GM19238 (cell line): ENCODE measurements around the gene LAMA1.

Source experiments
- DNase-seq: peaks from one replicate; pipeline ENCODE4 v3.0.0; 2011; ENCODE audit warnings: low spot score; ENCODE audit not compliant: insufficient read length

Gene LAMA1

DNA sequence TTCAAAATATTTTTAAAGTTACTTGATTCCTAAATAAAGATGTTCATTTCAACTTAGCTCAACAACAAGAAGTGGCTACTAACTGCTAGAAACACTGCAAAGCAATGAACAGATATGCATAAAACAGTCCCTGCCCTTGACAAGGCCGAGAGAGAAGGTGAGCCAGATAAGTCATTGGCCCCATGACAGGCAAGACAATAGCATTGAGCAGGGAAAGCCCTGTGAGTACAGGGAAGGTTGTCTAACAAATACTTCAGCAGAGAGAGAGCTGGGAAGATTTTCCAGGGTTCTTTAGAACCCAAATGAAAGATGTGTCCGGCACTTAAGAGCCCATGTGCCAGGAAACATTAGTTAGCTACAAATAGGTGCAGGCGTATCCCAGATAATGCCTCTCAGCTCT, 4.7 kb downstream of the LAMA1 start:
- DNase-seq, result no peak

DNA sequence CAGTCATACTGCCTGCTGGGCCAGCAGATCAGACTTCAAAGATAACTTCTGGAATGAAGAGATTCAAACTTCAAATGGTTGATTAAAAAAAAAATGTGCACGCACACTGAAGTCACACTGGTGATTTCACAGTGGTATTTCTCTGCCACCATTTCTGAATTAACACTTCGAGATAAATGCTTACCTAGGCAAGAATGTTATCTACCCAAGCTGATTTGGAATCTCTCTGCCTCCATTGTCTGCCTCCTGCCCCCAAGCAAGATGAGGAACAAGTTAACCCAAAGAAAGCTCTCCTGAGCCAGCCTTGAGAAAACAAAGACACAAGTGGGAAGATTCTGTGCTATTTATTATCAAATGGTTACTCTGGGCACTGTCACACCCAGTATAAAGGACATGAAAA, 6.5 kb downstream of the LAMA1 start:
- no peak for DNase-seq

DNA sequence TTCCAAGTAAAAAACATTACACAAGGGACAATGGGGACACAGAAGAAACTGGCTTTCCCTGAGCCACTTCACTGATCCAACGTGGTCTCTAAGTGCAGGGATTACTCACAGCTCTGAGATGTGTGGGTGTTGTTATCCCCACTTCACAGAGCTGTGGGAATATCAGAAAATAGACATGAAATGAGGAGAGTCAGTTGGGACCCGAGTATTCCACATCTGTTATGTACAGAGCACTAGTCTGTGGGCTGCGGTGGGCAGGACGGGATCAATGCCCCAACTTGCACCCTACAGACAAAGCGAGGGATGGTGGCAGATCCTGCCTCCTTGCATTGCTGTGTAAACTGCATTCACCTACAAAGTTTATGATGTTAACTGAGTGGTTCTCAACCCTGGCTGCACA, 11.7 kb downstream of the LAMA1 start:
- DNase-seq, result no peak

DNA sequence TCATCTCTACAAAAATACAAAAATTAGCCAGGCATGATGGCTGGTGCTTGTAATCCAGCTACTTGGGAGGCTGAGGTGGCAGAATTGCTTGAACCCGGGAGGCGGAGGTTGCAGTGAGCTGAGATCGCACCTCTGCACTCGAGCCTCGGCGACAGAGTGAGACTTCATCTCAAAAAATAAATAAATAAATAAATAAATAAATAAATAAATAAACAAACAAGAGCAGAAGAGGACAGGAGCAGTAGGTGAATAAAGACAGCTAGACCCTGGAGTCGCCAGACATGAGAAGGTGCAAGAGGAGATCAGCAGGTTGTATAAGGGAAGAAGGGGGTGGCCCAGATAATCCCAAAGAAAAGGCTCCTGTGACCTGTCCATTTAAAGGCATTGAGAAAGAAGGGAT, 12.3 kb downstream of the LAMA1 start:
- DNase-seq, result no peak

DNA sequence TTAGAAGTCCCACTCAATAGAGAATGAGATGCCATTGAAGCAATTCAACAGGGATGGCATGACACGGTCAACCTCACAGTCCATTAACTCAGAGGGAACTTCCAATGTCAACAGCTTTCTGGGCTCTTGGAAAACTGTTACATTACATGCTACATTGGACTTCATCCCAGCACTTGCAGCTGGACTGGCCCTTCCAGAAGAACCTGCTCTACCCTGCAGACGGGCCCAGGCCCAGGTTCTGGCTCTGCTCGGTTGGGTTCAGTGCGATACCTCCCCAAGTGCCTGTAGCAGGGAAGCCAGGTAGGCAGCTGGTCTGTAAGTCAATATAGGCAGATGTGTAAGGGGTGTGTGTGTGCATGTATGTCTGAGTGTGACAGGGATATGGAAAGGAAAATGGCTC, 12.9 kb downstream of the LAMA1 start:
- no peak for DNase-seq

DNA sequence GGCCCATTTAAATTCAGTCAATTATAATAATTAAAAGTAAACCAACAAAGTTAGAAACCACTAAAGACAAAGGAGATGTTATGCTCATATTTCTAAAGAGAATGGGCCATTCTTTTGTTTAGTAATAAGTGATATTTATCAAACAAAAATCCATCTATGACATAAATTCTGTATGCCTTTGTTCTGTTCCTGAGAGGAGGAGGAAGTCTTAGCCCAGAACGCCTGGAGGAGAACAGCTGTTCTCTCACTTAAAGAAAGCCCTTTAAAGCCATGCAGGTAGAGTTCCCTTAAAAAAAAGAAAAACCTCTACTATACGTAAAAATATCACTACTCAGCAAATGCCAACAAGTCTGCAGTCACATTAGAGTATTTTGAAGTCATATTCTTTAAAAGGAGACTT, 15.5 kb downstream of the LAMA1 start:
- DNase-seq, result no peak

DNA sequence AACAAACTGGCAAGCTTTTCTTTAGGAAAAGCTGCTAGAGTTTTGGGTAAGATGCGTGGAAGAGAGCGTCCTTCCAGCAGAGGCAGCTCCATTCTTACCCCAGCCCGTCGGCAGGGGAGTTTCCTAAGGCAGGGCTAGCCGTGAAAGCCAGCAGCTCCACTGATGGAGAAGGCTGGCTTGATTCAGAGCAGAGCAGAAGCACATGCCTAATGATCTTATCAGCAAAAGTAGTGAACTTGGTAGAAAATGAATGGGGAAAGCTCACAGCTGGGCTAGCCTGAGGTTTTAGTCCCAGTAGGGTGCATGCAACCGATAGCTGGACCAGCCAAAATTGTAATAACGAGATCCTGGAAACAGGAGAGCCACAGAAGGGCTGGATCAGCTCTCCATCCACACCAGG, 20.8 kb downstream of the LAMA1 start:
- no peak for DNase-seq

DNA sequence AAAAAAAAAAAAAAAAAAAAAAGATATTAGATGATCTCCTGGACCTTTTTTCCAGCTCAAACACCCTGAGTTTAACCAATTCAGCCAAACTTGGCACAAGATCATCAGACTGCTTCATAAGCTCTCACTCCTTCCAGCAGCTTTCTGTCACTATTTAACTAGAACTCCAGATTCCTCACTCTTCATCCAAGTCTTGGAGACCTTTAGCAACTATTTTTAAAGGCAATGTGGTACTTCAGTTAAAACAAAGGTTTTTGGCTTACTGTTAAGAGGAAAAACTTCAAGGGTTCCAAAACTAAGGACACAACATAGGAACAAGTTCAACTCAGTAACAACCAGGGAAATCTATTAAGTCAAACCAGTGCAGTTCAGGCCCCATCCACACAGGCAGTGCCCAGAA, 23.2 kb downstream of the LAMA1 start:
- DNase-seq, result no peak

DNA sequence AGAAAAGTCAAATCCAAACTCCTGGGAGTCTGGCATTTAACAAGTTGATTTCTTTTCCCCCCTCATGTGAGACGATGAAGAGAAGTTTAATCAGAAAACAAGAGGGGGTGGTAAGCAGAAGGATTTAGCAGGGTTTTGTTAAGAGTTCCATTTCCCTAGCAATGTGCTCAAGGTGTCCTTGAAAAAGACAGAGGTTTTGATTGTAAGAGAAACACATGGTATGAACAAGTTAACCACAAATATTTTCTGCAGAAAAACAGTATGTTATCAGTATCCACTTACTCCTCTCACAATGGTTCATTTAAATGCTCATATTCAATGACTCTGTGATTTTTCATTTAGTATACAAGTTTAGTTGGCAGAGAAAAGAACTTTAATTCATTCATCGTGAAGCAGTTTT, 26.8 kb downstream of the LAMA1 start:
- no peak for DNase-seq

DNA sequence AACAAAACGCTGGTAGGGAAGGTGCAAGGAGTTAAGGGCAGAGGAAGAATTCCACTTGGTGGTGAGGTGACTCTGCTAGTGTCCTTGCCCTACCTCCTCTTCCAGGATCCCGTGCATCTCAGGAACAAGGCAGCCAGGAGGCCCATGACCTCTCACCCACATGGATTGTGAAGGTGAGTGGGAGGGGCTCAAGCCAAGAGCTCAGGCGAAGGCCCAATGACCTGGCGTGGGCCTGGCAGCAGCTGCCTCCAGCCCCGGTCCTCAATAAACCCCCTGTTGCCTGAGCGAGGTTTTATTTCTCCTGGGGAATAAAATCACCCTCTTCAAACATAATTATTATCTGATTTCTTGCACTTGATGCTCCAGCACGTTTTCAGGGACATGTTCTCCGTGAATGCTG, 28.2 kb downstream of the LAMA1 start:
- DNase-seq, result no peak

DNA sequence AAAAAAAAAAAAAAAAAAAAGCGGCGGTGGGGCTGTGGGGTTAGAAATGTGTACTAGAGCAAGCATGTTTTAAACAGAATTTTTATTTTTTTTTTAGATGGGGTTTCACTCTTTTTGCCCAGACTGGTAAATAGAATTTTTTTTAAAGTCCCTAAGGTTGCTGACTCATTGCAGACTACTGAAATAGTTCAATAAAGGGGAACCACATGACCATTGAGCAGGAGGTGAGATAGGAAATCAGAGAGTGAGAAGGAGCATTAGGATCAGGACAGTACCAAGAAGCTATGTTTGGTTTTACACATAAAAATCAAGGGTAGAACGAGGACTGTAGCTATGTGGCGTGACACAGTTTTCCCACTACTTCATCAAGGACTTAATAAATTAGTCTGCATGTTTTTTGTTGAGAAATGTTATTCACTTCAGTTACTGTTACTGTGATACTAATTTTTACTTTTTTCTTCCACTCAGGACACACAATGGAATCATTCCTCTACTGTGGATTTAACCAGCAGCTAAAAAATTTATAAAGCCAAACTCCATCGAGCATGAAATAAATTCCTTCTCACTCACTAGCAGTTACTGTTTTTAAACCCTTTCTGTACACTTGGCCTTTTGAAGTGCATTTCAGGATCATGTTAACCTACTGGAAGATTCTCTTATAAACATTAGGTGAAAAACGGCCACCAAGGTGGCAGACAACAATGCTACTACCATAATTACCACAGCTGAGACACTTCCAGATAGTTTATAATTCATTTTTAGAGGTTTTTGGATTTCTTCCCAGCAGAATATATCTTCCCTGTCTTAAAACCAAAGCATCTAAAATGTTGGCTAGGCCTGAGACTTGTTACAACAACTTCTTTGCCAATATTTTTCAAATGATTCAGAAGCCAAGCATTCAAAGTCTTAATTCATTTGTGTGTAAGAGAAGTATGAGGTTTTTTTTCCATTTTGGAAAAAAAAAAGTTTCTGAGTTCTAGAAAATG, 33.2 kb downstream of the LAMA1 start:
- no peak for DNase-seq

DNA sequence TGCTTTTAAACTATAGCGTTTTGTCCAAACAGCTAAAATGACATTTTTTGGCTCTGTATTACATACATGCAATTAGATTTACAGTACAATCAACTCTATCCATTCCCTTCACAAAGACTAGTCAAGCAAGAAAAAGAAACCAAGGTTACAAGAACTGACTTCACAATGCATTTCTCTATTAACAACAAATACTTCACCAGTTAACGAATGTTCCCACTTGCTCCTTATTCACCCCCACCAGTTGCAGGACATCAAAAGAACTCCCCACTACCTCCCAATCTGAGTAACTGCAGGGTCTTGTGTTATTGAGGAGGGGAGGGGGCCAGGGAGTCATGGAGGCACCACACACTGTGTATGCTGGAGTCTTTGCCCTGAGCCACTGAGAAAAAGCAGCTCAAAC, 34.9 kb downstream of the LAMA1 start:
- DNase-seq, result no peak

DNA sequence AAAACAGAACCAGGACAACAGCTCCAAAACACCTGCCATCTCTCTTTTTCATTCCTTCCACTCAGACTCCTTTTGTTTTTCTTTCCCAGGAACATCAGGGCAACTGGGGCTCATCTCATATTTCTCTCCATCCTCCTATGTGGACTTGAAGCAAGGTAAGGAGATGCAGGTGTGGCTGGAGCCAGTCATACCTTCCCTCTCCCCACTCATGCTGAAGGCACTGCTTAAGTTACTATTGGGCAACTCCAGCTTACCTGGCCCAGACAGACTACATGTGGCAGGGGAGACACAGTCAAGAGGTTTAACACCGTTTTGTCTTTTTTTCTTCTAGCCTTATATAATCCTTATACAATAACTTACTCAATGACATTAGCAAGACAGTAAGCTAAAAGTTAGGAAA, 38.4 kb downstream of the LAMA1 start:
- DNase-seq, result no peak

DNA sequence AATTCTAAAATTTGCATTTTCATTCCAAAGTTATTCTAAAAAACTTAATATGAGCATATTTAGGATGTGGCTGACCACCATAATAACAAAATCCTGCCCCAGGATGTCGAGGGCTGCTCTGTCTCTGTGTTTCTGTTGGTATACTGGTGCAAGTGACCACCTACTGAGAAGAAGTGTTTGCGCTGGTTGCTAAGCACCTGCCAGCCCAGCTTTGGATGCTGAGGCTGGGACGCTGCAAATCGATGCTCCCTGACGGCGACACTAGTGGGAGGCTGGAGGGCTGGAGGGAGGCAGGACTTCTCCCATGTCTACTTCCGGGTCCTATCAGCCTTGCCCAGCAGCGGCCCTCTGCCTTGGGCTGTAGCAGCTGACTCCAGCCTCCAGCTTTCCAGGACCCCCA, 45.0 kb downstream of the LAMA1 start:
- no peak for DNase-seq

DNA sequence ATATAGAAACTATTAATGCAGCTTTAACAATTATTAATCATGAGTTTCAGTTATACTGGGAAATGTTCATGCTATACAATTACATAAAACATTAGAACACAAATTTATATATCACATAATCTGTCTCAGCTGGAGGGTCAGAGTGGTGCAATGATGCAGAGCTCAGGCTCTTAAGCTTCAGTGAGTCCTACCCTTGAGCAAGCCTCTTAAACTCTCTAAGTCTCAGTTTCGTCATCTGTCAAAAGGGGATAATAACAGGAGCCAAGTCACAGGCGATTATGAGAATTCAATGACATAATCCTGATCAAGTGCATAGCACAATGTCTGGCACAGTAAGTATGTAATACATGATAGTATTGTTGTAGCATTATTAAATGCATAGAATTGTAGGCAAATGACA, 46.0 kb downstream of the LAMA1 start:
- no peak for DNase-seq

DNA sequence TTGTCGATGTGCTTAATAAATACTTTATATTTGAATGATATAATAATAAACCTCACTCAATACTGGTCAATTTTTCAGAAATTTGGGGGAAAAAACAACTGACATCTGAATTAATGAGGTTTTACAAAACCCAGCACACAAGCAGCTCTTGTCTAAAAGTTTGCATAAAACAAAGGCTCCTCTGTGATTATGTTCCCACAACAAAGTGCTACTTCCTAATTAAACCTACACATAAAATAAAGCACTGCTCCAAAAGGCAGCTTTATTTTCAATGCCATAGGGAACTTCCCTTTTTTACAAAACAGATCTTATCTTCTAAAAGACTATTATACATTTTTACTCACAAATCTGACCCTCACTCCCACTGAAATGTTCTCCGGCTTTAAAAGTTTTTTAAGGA, 47.1 kb downstream of the LAMA1 start:
- no peak for DNase-seq

DNA sequence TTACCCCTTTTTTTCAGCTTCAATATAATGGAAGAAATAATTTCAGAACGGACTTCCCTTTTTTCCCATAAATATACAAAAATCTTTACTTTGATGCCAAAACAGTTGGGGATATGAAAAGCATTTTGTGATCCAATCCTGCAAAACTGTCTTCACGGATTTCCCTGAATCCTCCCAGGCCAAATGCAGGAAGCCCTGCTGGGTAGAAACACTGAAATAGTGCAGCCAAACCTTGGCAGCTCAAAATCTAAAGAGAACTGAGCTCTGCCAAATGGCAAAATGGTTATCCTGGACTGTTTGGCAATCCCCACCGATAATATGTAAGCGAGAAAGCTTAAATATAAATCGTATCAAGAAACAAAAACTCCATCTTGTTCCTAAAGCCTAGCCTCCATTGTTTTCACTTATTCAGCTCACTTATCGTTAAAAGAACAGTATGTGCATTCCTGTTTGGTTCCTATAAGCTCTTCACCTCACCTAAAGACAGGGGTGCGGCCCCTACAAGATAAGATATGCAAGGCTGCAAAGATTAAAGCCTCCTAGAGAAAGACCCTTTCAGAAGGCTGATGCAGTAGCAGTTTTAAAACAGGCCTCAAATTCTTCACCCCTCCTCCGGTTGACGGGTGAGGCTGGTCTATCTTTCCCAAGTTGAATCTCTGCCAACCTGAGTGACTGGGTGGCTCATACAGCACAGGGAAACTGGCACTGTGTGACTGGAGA, 48.6 kb downstream of the LAMA1 start:
- no peak for DNase-seq

DNA sequence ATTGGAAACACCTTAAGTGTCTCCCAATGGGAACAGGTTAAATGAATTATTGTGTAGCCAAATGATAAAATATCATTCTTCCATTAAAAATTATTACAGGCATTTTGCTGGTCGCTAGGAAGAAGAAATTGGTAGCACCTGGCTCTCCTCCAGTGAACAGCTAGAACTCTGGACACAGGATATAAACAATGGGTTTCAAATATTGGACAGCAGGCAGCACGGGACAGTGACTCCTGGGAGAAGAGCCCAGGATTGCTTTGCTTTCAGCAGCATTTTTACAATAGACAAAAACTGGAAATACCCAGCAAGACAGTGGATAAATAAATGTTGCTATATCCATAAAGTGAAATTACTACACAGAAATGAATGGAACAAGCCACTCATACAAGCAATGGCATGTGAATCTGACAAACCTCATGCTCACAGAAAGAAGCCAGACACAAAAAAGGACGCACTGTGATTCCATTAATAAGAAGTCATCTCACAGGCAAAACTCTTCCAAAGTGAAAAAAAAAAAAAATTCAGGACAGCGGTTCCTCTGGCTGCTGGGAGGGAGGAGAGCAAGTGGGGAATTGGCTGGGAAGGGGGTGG, 50.5 kb downstream of the LAMA1 start:
- DNase-seq, result no peak

DNA sequence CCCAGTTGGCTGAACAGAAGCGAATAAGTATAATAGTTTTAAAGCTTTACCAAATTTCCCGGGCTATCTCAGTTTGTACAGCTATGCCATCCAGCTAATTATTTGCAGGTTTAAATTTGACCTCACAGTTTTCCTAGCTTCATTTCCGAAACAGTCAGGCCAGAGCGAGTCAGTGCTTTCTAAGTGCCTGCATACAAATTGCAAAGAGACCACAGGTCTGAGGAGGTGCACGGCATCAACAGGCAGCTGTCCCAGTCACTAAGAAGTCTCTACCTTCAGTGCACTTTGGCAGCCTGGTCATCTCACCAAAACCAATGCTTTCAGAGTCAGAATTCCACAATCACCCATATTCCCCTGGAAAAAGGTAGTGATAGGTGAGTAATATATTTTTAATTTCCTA, 51.9 kb downstream of the LAMA1 start:
- DNase-seq, result no peak

DNA sequence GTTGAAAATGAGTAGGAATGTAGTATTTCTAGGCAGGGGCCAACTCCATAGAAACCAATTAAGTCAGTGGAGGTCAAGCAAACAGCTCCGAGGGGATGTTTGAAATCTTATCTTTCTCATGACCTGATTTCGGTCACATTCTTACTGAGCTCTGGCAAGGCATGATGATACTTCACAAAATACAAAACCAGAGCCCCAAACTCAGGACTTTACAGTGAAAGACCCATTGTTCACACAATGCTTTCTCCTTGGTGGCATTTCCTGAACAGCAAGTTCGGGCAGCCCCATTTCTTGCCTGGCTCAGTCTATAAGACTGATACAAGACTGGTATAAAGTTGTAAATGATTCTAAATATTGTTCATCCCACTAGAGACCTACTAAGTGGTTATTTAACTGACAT, 53.3 kb downstream of the LAMA1 start:
- no peak for DNase-seq

DNA sequence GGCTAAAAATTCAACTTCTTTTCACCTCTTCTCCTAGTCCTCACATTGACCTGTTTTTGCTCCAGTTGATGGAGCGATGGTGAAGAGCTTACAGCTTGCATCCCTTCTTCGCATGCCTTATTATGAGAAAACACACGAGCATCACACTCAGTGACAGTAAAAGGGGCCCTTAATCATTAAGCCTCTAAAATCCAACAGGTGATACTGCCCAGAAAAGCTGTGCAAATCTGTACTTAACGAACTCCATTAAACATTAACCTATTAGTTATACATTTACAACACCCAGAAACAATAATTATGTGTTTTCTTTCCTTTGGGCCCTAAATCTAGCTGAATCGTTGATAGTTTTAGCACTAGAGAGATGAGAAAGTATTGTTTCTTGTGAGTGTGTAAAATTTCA, 54.8 kb downstream of the LAMA1 start:
- DNase-seq, result no peak

DNA sequence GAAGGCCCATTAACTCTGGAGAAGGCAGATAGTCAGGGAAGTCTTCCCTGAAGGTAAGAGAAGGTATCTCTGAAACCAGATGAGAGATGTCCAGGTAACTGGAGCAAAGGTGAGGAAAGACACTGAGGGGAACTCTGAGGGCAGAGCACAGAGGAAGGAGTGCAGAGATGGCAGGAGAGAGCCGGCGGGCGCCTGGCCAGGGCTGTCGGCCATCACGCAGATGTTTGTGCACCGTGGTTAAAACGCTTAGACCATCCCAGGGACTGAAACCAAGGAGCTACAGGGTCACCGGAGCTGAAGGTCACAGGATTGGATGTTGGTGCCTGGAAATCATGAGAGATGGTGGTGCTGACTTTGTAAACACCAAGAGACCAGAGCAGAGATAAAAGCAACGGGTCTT, 55.4 kb downstream of the LAMA1 start:
- DNase-seq, result no peak
